ENCODE measurements around the gene ZDHHC14. TPM values are rescaled to one million over a fixed set of nuclear protein-coding genes. Genes with fewer than 3 reads are reported as not detected.

The ZDHHC14 gene
- total RNA-seq, 1 experiment from 2014 or later, result 3.2 TPM

DNA sequence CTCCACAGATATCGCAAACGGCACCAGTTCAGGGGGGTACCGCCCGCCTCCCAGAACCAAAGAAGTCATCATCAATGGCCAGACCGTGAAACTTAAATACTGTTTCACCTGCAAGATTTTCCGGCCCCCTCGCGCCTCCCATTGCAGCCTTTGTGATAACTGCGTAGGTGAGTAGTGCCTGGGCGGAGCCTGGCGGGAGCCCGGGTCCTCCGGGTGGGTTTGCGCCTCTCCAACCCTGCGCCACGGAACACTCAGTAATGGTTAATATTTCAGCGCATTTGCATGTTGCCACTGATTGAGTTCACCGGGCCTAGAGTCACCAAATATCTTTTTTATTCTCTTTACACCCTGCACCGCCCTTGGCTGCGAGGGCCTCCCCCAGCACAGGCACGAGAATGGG, 212.0 kb downstream of the ZDHHC14 start:
- no peaks in the 10 kb centered on the region for H3K27me3 Mint-ChIP-seq (ENCODE audit: insufficient read depth, unreplicated experiment)
- H3K4me1 Mint-ChIP-seq (ENCODE audit: insufficient read depth, unreplicated experiment), result no peaks in the 10 kb centered on the region
- no peak overlapping the region for H3K27ac Mint-ChIP-seq (ENCODE audit: low read depth, unreplicated experiment)
- no peak overlapping the region for H3K4me3 Mint-ChIP-seq (ENCODE audit: unreplicated experiment)
- intact Hi-C loops (cut with micrococcal nuclease), result no loop called here
- H3K9me3 Mint-ChIP-seq (ENCODE audit: unreplicated experiment), result peaks cover 25% of the 10 kb centered on the region
- ChIA-PET CTCF (interaction anchor here (0.6 kb wide), 1 partner anchor 20 kb away, joined by 3 read pairs; no protein-coding TSS in a partner anchor), POLR2A (interaction anchor here (1.3 kb wide), 1 partner anchor 20 kb away, joined by 3 read pairs; no protein-coding TSS in a partner anchor)
- no peaks in the 10 kb centered on the region for H3K36me3 Mint-ChIP-seq (ENCODE audit: insufficient read depth, unreplicated experiment)
- TF ChIP-seq, protein P1, sequence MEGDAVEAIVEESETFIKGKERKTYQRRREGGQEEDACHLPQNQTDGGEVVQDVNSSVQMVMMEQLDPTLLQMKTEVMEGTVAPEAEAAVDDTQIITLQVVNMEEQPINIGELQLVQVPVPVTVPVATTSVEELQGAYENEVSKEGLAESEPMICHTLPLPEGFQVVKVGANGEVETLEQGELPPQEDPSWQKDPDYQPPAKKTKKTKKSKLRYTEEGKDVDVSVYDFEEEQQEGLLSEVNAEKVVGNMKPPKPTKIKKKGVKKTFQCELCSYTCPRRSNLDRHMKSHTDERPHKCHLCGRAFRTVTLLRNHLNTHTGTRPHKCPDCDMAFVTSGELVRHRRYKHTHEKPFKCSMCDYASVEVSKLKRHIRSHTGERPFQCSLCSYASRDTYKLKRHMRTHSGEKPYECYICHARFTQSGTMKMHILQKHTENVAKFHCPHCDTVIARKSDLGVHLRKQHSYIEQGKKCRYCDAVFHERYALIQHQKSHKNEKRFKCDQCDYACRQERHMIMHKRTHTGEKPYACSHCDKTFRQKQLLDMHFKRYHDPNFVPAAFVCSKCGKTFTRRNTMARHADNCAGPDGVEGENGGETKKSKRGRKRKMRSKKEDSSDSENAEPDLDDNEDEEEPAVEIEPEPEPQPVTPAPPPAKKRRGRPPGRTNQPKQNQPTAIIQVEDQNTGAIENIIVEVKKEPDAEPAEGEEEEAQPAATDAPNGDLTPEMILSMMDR (IDR thresholded peaks at IDR 0.05; ENCODE audit: unreplicated experiment), result no peak
- no TSS peak for BruUV-seq (replicated peaks)
- DNase-seq (ENCODE audit: unreplicated experiment), result no peak

DNA sequence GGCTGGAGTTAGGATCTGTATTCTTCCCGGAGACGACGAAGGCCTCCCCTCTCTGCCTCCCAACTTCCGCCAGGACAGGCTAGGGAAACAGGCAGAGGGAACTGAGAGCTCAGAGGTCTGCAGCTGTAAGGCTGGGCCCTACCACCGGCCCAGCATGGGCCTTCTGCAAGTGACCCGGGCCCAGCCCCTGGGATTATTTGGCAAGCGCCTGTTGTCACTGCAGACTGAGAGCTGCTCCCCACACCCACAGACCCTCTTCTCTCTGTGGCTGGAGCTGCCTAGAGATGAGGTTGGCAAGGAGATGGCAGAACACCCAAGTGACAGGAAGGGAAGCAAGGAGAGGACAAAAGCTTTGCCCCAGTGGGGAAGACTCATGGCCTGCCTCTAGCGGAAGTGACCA, 212.6 kb downstream of the ZDHHC14 start:
- intact Hi-C loops (cut with micrococcal nuclease), result no loop called here
- no peak overlapping the region for H3K27ac Mint-ChIP-seq (ENCODE audit: low read depth, unreplicated experiment)
- CTCF ChIA-PET, result interaction anchor here (0.6 to 5.8 kb wide), 4 partner anchors 18 to 278 kb away, joined by 3 to 47 read pairs (median 3); no protein-coding TSS in a partner anchor

DNA sequence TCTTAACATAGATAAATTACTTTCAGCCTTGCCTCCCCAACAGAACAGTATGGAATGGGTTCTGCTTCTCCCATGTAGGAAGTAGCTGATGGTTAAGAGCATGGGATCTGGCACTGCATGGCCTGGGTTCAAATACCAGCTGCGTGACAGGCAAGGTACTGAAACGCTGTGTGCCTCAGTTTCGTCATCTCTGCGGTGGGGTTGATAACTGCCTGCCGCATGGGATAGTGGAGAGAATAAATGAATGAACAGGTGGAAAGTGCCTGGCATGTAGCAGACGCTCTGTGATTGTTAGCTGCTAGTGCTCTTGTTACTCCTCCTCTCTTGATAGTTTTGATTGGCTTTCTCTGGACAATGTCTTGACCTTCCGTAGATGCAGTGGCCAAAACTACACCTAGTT, 213.3 kb downstream of the ZDHHC14 start:
- POLR2A ChIA-PET, result interaction anchor here (1.3 kb wide), 1 partner anchor 19 kb away, joined by 3 read pairs; no protein-coding TSS in a partner anchor

More for the DNA sequence above, 212.6 kb downstream of the ZDHHC14 start:
- TF ChIP-seq, protein P1 (IDR thresholded peaks at IDR 0.05; ENCODE audit: unreplicated experiment), result no peak
- peaks cover 24% of the 10 kb centered on the region for H3K9me3 Mint-ChIP-seq (ENCODE audit: unreplicated experiment)
- H3K4me1 Mint-ChIP-seq (ENCODE audit: insufficient read depth, unreplicated experiment), result no peaks in the 10 kb centered on the region
- H3K27me3 Mint-ChIP-seq (ENCODE audit: insufficient read depth, unreplicated experiment), result no peaks in the 10 kb centered on the region
- no peak for DNase-seq (ENCODE audit: unreplicated experiment)
- POLR2A ChIA-PET, result interaction anchor here (1.3 kb wide), 1 partner anchor 20 kb away, joined by 3 read pairs; no protein-coding TSS in a partner anchor
- no peaks in the 10 kb centered on the region for H3K36me3 Mint-ChIP-seq (ENCODE audit: insufficient read depth, unreplicated experiment)
- no TSS peak for BruUV-seq (replicated peaks)
- no peak overlapping the region for H3K4me3 Mint-ChIP-seq (ENCODE audit: unreplicated experiment)

DNA sequence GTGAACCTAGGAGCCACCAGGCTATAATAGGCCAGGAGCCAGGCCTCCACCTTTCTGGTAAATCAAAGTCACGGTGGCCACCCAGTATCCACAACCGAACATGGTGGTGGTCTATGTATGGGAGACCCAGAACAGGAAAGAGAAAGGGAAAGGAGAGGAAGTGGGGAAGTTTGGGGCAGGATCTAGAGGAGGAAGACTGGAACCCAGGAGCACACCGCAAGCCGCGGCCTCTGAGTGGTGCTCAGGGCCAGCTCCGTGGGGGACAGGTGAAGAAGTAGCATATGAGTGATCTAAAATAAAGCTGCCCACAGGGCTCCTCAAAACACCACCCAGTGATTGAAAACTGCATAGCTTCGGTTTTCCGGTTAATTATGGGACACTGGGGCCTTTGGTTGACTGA, 214.8 kb downstream of the ZDHHC14 start:
- no peak for DNase-seq (ENCODE audit: unreplicated experiment)
- Mint-ChIP-seq H3K4me1 (ENCODE audit: insufficient read depth, unreplicated experiment) (no peaks in the 10 kb centered on the region), H3K9me3 (ENCODE audit: unreplicated experiment) (peaks cover 8% of the 10 kb centered on the region), H3K4me3 (ENCODE audit: unreplicated experiment) (no peak overlapping the region), H3K36me3 (ENCODE audit: insufficient read depth, unreplicated experiment) (no peaks in the 10 kb centered on the region), H3K27me3 (ENCODE audit: insufficient read depth, unreplicated experiment) (no peaks in the 10 kb centered on the region), H3K27ac (ENCODE audit: low read depth, unreplicated experiment) (no peak overlapping the region)
- TF ChIP-seq, protein P1 (IDR thresholded peaks at IDR 0.05; ENCODE audit: unreplicated experiment), result no peak
- POLR2A ChIA-PET, result no interaction called here
- BruUV-seq (replicated peaks), result no TSS peak
- intact Hi-C loops (cut with micrococcal nuclease), result no loop called here
- CTCF ChIA-PET, result interaction anchor here (2.1 to 5.8 kb wide), 2 partner anchors 272 to 280 kb away, joined by 7 to 47 read pairs; partner anchors contain the start of gene TMEM242

More for the DNA sequence above, 213.3 kb downstream of the ZDHHC14 start:
- CTCF ChIA-PET, result interaction anchor here (0.6 to 5.8 kb wide), 5 partner anchors 19 to 279 kb away, joined by 3 to 47 read pairs (median 3); no protein-coding TSS in a partner anchor
- no peaks in the 10 kb centered on the region for H3K27me3 Mint-ChIP-seq (ENCODE audit: insufficient read depth, unreplicated experiment)
- no peak overlapping the region for H3K4me3 Mint-ChIP-seq (ENCODE audit: unreplicated experiment)
- BruUV-seq (replicated peaks), result no TSS peak
- TF ChIP-seq, protein P1 (IDR thresholded peaks at IDR 0.05; ENCODE audit: unreplicated experiment), result no peak
- H3K9me3 Mint-ChIP-seq (ENCODE audit: unreplicated experiment), result peaks cover 17% of the 10 kb centered on the region
- no peak overlapping the region for H3K27ac Mint-ChIP-seq (ENCODE audit: low read depth, unreplicated experiment)
- no peak for DNase-seq (ENCODE audit: unreplicated experiment)
- H3K4me1 Mint-ChIP-seq (ENCODE audit: insufficient read depth, unreplicated experiment), result no peaks in the 10 kb centered on the region
- intact Hi-C loops (cut with micrococcal nuclease), result no loop called here
- H3K36me3 Mint-ChIP-seq (ENCODE audit: insufficient read depth, unreplicated experiment), result no peaks in the 10 kb centered on the region

Measured in MCF 10A (cell line).